H9 (cell line): ENCODE measurements around the gene YAP1. TPM values are rescaled to one million over a fixed set of nuclear protein-coding genes. Genes with fewer than 3 reads are reported as not detected.

Source experiments
- DNase-seq: peaks from one replicate; pipeline ENCODE4 v3.0.0-alpha.2; 2017
- H2AFZ ChIP-seq: one replicate; pipeline ENCODE4 v1.6.1; 2013; ENCODE audit warnings: mild to moderate bottlenecking, low read length, control low read depth, moderate library complexity
- H2AK5ac ChIP-seq: 2 replicates; pipeline ENCODE4 v1.6.1; 2013; ENCODE audit warnings: low read length, control low read depth, mixed read lengths; ENCODE audit not compliant: insufficient read length
- H2BK120ac ChIP-seq: one replicate; pipeline ENCODE4 v1.6.1; 2013; ENCODE audit warnings: low read depth, mild to moderate bottlenecking, low read length, control low read depth, inconsistent platforms; ENCODE audit not compliant: poor library complexity, severe bottlenecking
- H2BK12ac ChIP-seq: 2 replicates; pipeline ENCODE4 v1.6.1; 2013; ENCODE audit warnings: low read length, control low read depth, mixed read lengths, low read depth; ENCODE audit not compliant: insufficient read length
- H2BK15ac ChIP-seq: 2 replicates; pipeline ENCODE4 v1.6.1; 2013; ENCODE audit warnings: low read depth, low read length, control low read depth
- H2BK20ac ChIP-seq: one replicate; pipeline ENCODE4 v1.6.1; 2013; ENCODE audit warnings: low read depth, mild to moderate bottlenecking, low read length, control low read depth, inconsistent platforms; ENCODE audit not compliant: poor library complexity, severe bottlenecking
- H2BK5ac ChIP-seq: 2 replicates; pipeline ENCODE4 v1.6.1; 2013; ENCODE audit warnings: low read length, control low read depth, mixed read lengths; ENCODE audit not compliant: insufficient read length
- H3K14ac ChIP-seq: 2 replicates; pipeline ENCODE4 v1.6.1; 2013; ENCODE audit warnings: low read length, control low read depth; ENCODE audit not compliant: insufficient read depth
- H3K18ac ChIP-seq: 2 replicates; pipeline ENCODE4 v1.6.1; 2013; ENCODE audit warnings: low read depth, mild to moderate bottlenecking, mixed read lengths, low read length, control low read depth; ENCODE audit not compliant: insufficient read length
- H3K23ac ChIP-seq: 2 replicates; pipeline ENCODE4 v1.6.1; 2013; ENCODE audit warnings: low read length, control low read depth, mixed read lengths, low read depth; ENCODE audit not compliant: insufficient read length
- H3K23me2 ChIP-seq: 2 replicates; pipeline ENCODE4 v1.6.1; 2013; ENCODE audit warnings: low read depth, mild to moderate bottlenecking, mixed read lengths, low read length, control low read depth; ENCODE audit not compliant: insufficient read length, poor library complexity, severe bottlenecking
- H3K27ac ChIP-seq: 2 replicates; pipeline ENCODE4 v1.5.1; 2013; ENCODE audit warnings: low read length, control low read depth, mixed read lengths, low read depth; ENCODE audit not compliant: insufficient read length
- H3K27me3 ChIP-seq: 2 replicates; pipeline ENCODE4 v1.6.1; 2013; ENCODE audit warnings: low read length, control low read depth, inconsistent platforms; ENCODE audit not compliant: insufficient read depth
- H3K4ac ChIP-seq: 2 replicates; pipeline ENCODE4 v1.6.1; 2013; ENCODE audit warnings: low read depth, mild to moderate bottlenecking, control low read depth, inconsistent platforms, low read length, moderate library complexity
- H3K4me1 ChIP-seq: 2 replicates; pipeline ENCODE4 v1.6.1; 2013; ENCODE audit warnings: low read length, control low read depth, inconsistent platforms; ENCODE audit not compliant: insufficient read depth
- H3K4me2 ChIP-seq: 2 replicates; pipeline ENCODE4 v1.6.1; 2013; ENCODE audit warnings: low read length, control low read depth, mixed read lengths; ENCODE audit not compliant: insufficient read length, insufficient read depth
- H3K56ac ChIP-seq: 2 replicates; pipeline ENCODE4 v1.6.1; 2013; ENCODE audit warnings: low read depth, mild to moderate bottlenecking, mixed read lengths, low read length, control low read depth; ENCODE audit not compliant: insufficient read length
- H3K79me1 ChIP-seq: 2 replicates; pipeline ENCODE4 v1.6.1; 2013; ENCODE audit warnings: low read depth, mild to moderate bottlenecking, moderate library complexity, low read length, control low read depth, inconsistent platforms; ENCODE audit not compliant: insufficient read depth, poor library complexity, severe bottlenecking
- H3K79me2 ChIP-seq: 2 replicates; pipeline ENCODE4 v1.6.1; 2013; ENCODE audit warnings: low read length, control low read depth, inconsistent platforms; ENCODE audit not compliant: insufficient read depth
- H3K9ac ChIP-seq: 2 replicates; pipeline ENCODE4 v1.6.1; 2013; ENCODE audit warnings: low read length, control low read depth, mixed read lengths; ENCODE audit not compliant: insufficient read length; ENCODE audit errors: extremely low read depth
- H3K9me3 ChIP-seq: one replicate; pipeline ENCODE4 v1.6.1; 2013; ENCODE audit warnings: low read depth, low read length, inconsistent platforms; ENCODE audit not compliant: control insufficient read depth
- H3T11ph ChIP-seq: one replicate; pipeline ENCODE4 v1.6.1; 2013; ENCODE audit warnings: mild to moderate bottlenecking, low read length, control low read depth, inconsistent platforms
- H4K20me1 ChIP-seq: one replicate; pipeline ENCODE4 v1.6.1; 2013; ENCODE audit not compliant: control insufficient read depth, insufficient read length, insufficient read depth
- H4K5ac ChIP-seq: 2 replicates; pipeline ENCODE4 v1.6.1; 2013; ENCODE audit warnings: low read depth, mild to moderate bottlenecking, mixed read lengths, low read length, control low read depth; ENCODE audit not compliant: insufficient read length
- H4K8ac ChIP-seq: replicated peaks from 2 replicates; pipeline ENCODE4 v1.6.1; 2013; ENCODE audit warnings: low read length, control low read depth, mixed read lengths, low read depth; ENCODE audit not compliant: insufficient read length
- H4K91ac ChIP-seq: 2 replicates; pipeline ENCODE4 v1.6.1; 2013; ENCODE audit warnings: low read depth, mild to moderate bottlenecking, moderate library complexity, mixed read lengths, low read length, control low read depth; ENCODE audit not compliant: insufficient read length
- H3K27ac Mint-ChIP-seq, 3 experiments: 2 replicates in 2 of 3; 3 replicates in 1 of 3; pipeline ENCODE4 v1.8.0; 2020 to 2021; ENCODE audit warnings: mixed read lengths in 3 of 3, mild to moderate bottlenecking in 1 of 3, moderate library complexity in 1 of 3
- H3K27me3 Mint-ChIP-seq: 2 replicates; pipeline ENCODE4 v1.8.0; 2021; ENCODE audit warnings: low read depth, mild to moderate bottlenecking, moderate library complexity, mixed read lengths
- H3K36me3 Mint-ChIP-seq, 3 experiments: 2 replicates in 2 of 3; 3 replicates in 1 of 3; pipeline ENCODE4 v1.8.0; 2020 to 2021; ENCODE audit warnings: low read depth in 3 of 3, mixed read lengths in 3 of 3; ENCODE audit not compliant: insufficient read depth in 1 of 3
- H3K4me1 Mint-ChIP-seq, 2 experiments: 2 replicates each; pipeline ENCODE4 v1.8.0; 2020; ENCODE audit warnings: mixed read lengths in 2 of 2
- H3K4me3 Mint-ChIP-seq, 2 experiments: 2 replicates in 1 of 2; 3 replicates in 1 of 2; pipeline ENCODE4 v1.8.0; 2020 to 2021; ENCODE audit warnings: mild to moderate bottlenecking in 2 of 2, mixed read lengths in 2 of 2, moderate library complexity in 1 of 2
- H3K9me3 Mint-ChIP-seq, 2 experiments: 2 replicates in 1 of 2; 3 replicates in 1 of 2; pipeline ENCODE4 v1.8.0; 2020; ENCODE audit warnings: mild to moderate bottlenecking in 2 of 2, mixed read lengths in 2 of 2, moderate library complexity in 1 of 2
- CTCF ChIP-seq: fragments of 200-600 bp; sonication (generic); conservative IDR thresholded peaks from 3 replicates; pipeline ENCODE4 v1.8.0; 2021; ENCODE audit warnings: antibody characterized with exemption, mild to moderate bottlenecking
- WGBS: extraction: QIAGEN DNeasy Blood & Tissue Kit; methylation state at CpG from one replicate; pipeline ENCODE4 v1.1.7; 2013; ENCODE audit warnings: missing lambda C conversion rate, low lambda C conversion rate, mixed read lengths; ENCODE audit not compliant: insufficient read length; ENCODE audit errors: extremely low coverage; 5-methylcytosine and 5-hydroxymethylcytosine counted together
- total RNA-seq: library from RNA; stranded (reverse); gene quantifications from 2 replicates; pipeline ENCODE4 v1.2.1, GENCODE V29; 2021

Gene YAP1
- total RNA-seq, 1 experiment from 2014 or later: 124 TPM

- Histone ChIP-seq H2BK20ac (no peak overlapping the region), H4K5ac (no peak overlapping the region), H3K27me3 (no peaks in the 10 kb centered on the region), H2BK15ac (no peak overlapping the region), H3K9me3 (no peaks in the 10 kb centered on the region), H3K23me2 (no peaks in the 10 kb centered on the region), H3K4me2 (no peak overlapping the region), H2BK120ac (no peak overlapping the region), H3K23ac (no peak overlapping the region), H3K56ac (no peak overlapping the region), H3T11ph (no peak overlapping the region), H3K18ac (no peak overlapping the region), H2AK5ac (no peak overlapping the region), H4K91ac (no peak overlapping the region), H3K14ac (no peak overlapping the region), H4K8ac (no peak overlapping the region), H2BK12ac (no peak overlapping the region), H3K79me2 (no peaks in the 10 kb centered on the region), H3K27ac (no peak overlapping the region), H3K4me1 (no peaks in the 10 kb centered on the region), H3K79me1 (no peaks in the 10 kb centered on the region), H2AFZ (no peak overlapping the region), H3K4ac (no peak overlapping the region), H3K9ac (no peak overlapping the region), H2BK5ac (no peak overlapping the region), H4K20me1 (no peaks in the 10 kb centered on the region)
- TF ChIP-seq CTCF: no peak
- peaks cover 3 to 63% (median 44%) of the 10 kb centered on the region in 3 experiments; a peak in 5 of 7 replicates for H3K36me3 Mint-ChIP-seq
- peak overlapping the region; percentile 16 to 92 (median 27); a peak in 5 of 7 replicates for H3K27ac Mint-ChIP-seq
- WGBS: no CpG with 5 or more reads among the region's 9 CpGs
- no peaks in the 10 kb centered on the region for H3K9me3 Mint-ChIP-seq
- H3K27me3 Mint-ChIP-seq: no peaks in the 10 kb centered on the region
- H3K4me1 Mint-ChIP-seq: peaks cover 18 to 21% of the 10 kb centered on the region in 2 experiments
- H3K4me3 Mint-ChIP-seq: no peak overlapping the region
- no peak for DNase-seq
Measured at GRCh38 chr11:102226702-102227490, 116.6 kb downstream of the YAP1 start.
